Hepatocyte (in vitro differentiated cells): ENCODE data around the gene SUGCT.

Source experiments
- EZH2phosphoT487 ChIP-seq: fragments of 200-600 bp; sonication (generic); IDR thresholded peaks from one replicate; pipeline ENCODE4 v1.6.1; 2018; ENCODE audit warnings: antibody characterized with exemption, mild to moderate bottlenecking, low read depth, moderate library complexity; ENCODE audit not compliant: unreplicated experiment, severe bottlenecking
- TF ChIP-seq, protein P1 (sequence below): fragments of 200-600 bp; sonication (generic); IDR thresholded peaks from 2 replicates; pipeline ENCODE4 v1.5.1; 2016; ENCODE audit warnings: antibody characterized with exemption, mild to moderate bottlenecking; ENCODE audit not compliant: poor library complexity

DNA sequence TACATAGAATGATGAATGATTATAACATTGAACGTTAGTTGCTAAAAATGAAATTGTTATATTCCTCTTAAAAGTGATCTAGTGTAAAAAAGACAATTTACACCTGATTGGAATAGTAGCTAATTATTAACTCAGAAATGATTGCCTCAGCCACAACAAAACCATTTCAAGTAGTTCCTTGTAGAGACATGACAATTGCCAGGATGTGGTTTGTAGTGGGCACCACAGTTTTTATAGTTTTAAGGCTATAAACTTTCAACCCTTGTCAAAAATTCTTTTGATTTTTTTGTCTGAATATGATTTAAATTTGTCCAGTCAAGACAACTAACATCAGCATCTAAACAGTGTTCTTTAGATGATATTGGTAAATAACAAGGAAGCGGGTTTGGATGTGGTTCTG, 145.2 kb downstream of the SUGCT start:
- TF ChIP-seq, protein P1, sequence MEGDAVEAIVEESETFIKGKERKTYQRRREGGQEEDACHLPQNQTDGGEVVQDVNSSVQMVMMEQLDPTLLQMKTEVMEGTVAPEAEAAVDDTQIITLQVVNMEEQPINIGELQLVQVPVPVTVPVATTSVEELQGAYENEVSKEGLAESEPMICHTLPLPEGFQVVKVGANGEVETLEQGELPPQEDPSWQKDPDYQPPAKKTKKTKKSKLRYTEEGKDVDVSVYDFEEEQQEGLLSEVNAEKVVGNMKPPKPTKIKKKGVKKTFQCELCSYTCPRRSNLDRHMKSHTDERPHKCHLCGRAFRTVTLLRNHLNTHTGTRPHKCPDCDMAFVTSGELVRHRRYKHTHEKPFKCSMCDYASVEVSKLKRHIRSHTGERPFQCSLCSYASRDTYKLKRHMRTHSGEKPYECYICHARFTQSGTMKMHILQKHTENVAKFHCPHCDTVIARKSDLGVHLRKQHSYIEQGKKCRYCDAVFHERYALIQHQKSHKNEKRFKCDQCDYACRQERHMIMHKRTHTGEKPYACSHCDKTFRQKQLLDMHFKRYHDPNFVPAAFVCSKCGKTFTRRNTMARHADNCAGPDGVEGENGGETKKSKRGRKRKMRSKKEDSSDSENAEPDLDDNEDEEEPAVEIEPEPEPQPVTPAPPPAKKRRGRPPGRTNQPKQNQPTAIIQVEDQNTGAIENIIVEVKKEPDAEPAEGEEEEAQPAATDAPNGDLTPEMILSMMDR = no peak
- TF ChIP-seq EZH2phosphoT487 = no peak
